ENCODE results near the gene HES3.

DNA sequence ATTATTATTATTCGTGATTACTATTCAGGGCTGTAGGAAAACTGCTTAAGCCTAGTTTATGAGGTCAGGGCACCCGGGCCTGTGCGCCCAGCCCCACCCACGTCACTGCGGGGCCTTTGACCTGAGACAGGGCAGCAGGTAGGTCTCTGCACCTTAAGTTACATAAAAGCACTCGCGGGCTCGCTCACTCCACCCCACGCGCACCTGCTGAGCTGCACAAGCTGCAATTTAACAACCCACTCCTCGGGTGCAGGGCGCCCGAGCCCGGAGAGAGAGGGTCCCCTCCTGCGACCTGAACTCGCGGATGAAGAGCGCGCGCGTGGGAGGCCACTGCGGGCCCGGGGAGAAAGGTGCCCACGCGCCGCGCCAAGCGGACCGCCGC is 8.7 kb upstream of the HES3 start:
- TF ChIP-seq POLR2A (IDR thresholded peaks at IDR 0.05) = no peak
- TF ChIP-seq, protein P1, sequence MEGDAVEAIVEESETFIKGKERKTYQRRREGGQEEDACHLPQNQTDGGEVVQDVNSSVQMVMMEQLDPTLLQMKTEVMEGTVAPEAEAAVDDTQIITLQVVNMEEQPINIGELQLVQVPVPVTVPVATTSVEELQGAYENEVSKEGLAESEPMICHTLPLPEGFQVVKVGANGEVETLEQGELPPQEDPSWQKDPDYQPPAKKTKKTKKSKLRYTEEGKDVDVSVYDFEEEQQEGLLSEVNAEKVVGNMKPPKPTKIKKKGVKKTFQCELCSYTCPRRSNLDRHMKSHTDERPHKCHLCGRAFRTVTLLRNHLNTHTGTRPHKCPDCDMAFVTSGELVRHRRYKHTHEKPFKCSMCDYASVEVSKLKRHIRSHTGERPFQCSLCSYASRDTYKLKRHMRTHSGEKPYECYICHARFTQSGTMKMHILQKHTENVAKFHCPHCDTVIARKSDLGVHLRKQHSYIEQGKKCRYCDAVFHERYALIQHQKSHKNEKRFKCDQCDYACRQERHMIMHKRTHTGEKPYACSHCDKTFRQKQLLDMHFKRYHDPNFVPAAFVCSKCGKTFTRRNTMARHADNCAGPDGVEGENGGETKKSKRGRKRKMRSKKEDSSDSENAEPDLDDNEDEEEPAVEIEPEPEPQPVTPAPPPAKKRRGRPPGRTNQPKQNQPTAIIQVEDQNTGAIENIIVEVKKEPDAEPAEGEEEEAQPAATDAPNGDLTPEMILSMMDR (IDR thresholded peaks at IDR 0.05 in 4 of 5, conservative IDR thresholded peaks at IDR 0.05 in 1 of 5) = no peak
